ENCODE data around the gene RAD51B. TPM values are rescaled to one million over a fixed set of nuclear protein-coding genes. Genes with fewer than 3 reads are reported as not detected.
A peak's percentile ranks its signal among the peaks of the same experiment; 100 is the strongest.

Gene RAD51B
- total and polyA plus RNA-seq, 2 experiments from 2014 or later, result 10.1 to 18.0 TPM

GRCh38 chr14:68503186-68503825 is 683.7 kb downstream of the RAD51B start:
- DNase-seq (ENCODE audit: low spot score), result no peak
- Histone ChIP-seq H3K9me2 (replicated peaks; ENCODE audit: insufficient read depth) (no peaks in the 10 kb centered on the region), H3K79me2 (no peaks in the 10 kb centered on the region), H3K27ac (peak overlapping the region; percentile 57), H2AFZ (no peak overlapping the region), H3K27me3 (no peaks in the 10 kb centered on the region), H3K4me1 (ENCODE audit: insufficient read depth) (peaks cover 34% of the 10 kb centered on the region), H4K20me1 (ENCODE audit: insufficient read depth, poor library complexity, severe bottlenecking) (no peaks in the 10 kb centered on the region), H3K36me3 (replicated peaks; ENCODE audit: insufficient read depth, low read depth) (no peaks in the 10 kb centered on the region), H3K9me3 (ENCODE audit: low read depth) (no peaks in the 10 kb centered on the region), H3K4me3 (no peak overlapping the region), H3K4me2 (no peak overlapping the region)
- TF ChIP-seq EZH2phosphoT487 (IDR thresholded peaks at IDR 0.05; ENCODE audit: low read depth, severe bottlenecking, unreplicated experiment) (no peak), EZH2 (IDR thresholded peaks at IDR 0.05; ENCODE audit: borderline replicate concordance) (no peak), CTCF (IDR thresholded peaks at IDR 0.05; ENCODE audit: poor library complexity) (no peak)
- 73% methylated on average over 7 of the region's 7 CpGs for WGBS (ENCODE audit: low lambda C conversion rate, missing lambda C conversion rate)

- no peak overlapping the region for H3K4me2 ChIP-seq
- no peaks in the 10 kb centered on the region for H3K79me2 ChIP-seq
- H3K4me3 ChIP-seq, result no peak overlapping the region
- H4K20me1 ChIP-seq (ENCODE audit: insufficient read depth, poor library complexity, severe bottlenecking), result no peaks in the 10 kb centered on the region
- no peaks in the 10 kb centered on the region for H3K27me3 ChIP-seq
- TF ChIP-seq CTCF (IDR thresholded peaks at IDR 0.05; ENCODE audit: poor library complexity) (no peak), EZH2 (IDR thresholded peaks at IDR 0.05; ENCODE audit: borderline replicate concordance) (no peak), EZH2phosphoT487 (IDR thresholded peaks at IDR 0.05; ENCODE audit: low read depth, severe bottlenecking, unreplicated experiment) (no peak)
- no peaks in the 10 kb centered on the region for H3K9me3 ChIP-seq (ENCODE audit: low read depth)
- no peaks in the 10 kb centered on the region for H3K9me2 ChIP-seq (replicated peaks; ENCODE audit: insufficient read depth)
- H3K36me3 ChIP-seq (replicated peaks; ENCODE audit: insufficient read depth, low read depth), result no peaks in the 10 kb centered on the region
- DNase-seq (ENCODE audit: low spot score), result no peak
- no peak overlapping the region for H3K27ac ChIP-seq
- peaks cover 41% of the 10 kb centered on the region for H3K4me1 ChIP-seq (ENCODE audit: insufficient read depth)
- no peak overlapping the region for H2AFZ ChIP-seq
- WGBS (ENCODE audit: low lambda C conversion rate, missing lambda C conversion rate), result 80% methylated on average over 8 of the region's 8 CpGs
Measured at GRCh38 chr14:68504861-68505260, 685.3 kb downstream of the RAD51B start.

GRCh38 chr14:68506021-68506644 is 686.6 kb downstream of the RAD51B start:
- Histone ChIP-seq H3K79me2 (no peaks in the 10 kb centered on the region), H2AFZ (no peak overlapping the region), H3K4me1 (ENCODE audit: insufficient read depth) (peaks cover 53% of the 10 kb centered on the region), H3K4me3 (no peak overlapping the region), H3K36me3 (replicated peaks; ENCODE audit: insufficient read depth, low read depth) (no peaks in the 10 kb centered on the region), H3K9me2 (replicated peaks; ENCODE audit: insufficient read depth) (no peaks in the 10 kb centered on the region), H4K20me1 (ENCODE audit: insufficient read depth, poor library complexity, severe bottlenecking) (no peaks in the 10 kb centered on the region), H3K4me2 (no peak overlapping the region), H3K27me3 (no peaks in the 10 kb centered on the region), H3K27ac (peak overlapping the region; percentile 71), H3K9me3 (ENCODE audit: low read depth) (no peaks in the 10 kb centered on the region)
- 74% methylated on average over 17 of the region's 17 CpGs for WGBS (ENCODE audit: low lambda C conversion rate, missing lambda C conversion rate)
- TF ChIP-seq EZH2 (IDR thresholded peaks at IDR 0.05; ENCODE audit: borderline replicate concordance) (no peak), EZH2phosphoT487 (IDR thresholded peaks at IDR 0.05; ENCODE audit: low read depth, severe bottlenecking, unreplicated experiment) (no peak), CTCF (IDR thresholded peaks at IDR 0.05; ENCODE audit: poor library complexity) (no peak)
- no peak for DNase-seq (ENCODE audit: low spot score)

All from hepatocyte (in vitro differentiated cells).